Upper lobe of left lung (tissue), 6 donors: Measurements from ENCODE around the gene ARGLU1. TPM values are rescaled to one million over a fixed set of nuclear protein-coding genes. Genes with fewer than 3 reads are reported as not detected.
A peak's percentile ranks its signal among the peaks of the same experiment; 100 is the strongest.

Experiments
- ATAC-seq, 2 donors: fragments of 200-7000 bp; cut with Tn5 transposase; one replicate each; pipeline ENCODE4 v1.9.1; 2022; ENCODE audit warnings: mild to moderate bottlenecking in 2 of 2, moderate library complexity in 2 of 2; ENCODE audit not compliant: low FRiP score in 2 of 2
- DNase-seq, 2 donors: peaks; one replicate each; pipeline ENCODE4 v3.0.0-alpha.2; 2019 to 2020
- H3K27ac ChIP-seq, 4 donors: fragments of 200-600 bp; sonication (generic); one replicate each; pipeline ENCODE4 v1.5.1; 2016 to 2019
- H3K27me3 ChIP-seq, 4 donors: fragments of 200-600 bp; sonication (generic); one replicate each; pipeline ENCODE4 v1.5.1; 2017 to 2019
- H3K36me3 ChIP-seq, 4 donors: fragments of 200-600 bp; sonication (generic); one replicate each; pipeline ENCODE4 v1.5.1; 2016 to 2019
- H3K4me1 ChIP-seq, 4 donors: fragments of 200-600 bp; sonication (generic); one replicate each; pipeline ENCODE4 v1.5.1; 2018 to 2019
- H3K4me3 ChIP-seq, 4 donors: fragments of 200-600 bp; sonication (generic); one replicate each; pipeline ENCODE4 v1.5.1; 2017 to 2019; ENCODE audit warnings: mild to moderate bottlenecking in 2 of 4, moderate library complexity in 1 of 4
- H3K9me3 ChIP-seq, 4 donors: fragments of 200-600 bp; sonication (generic); one replicate each; pipeline ENCODE4 v1.5.1; 2018 to 2019
- CTCF ChIP-seq, 6 experiments: fragments of 450-650 bp in 4 of 6; fragments of 200-600 bp in 2 of 6; sonication (generic) in 2 of 6; IDR thresholded peaks; one replicate each; pipeline ENCODE4 v1.5.1; 2016 to 2019; ENCODE audit warnings: antibody characterized with exemption in 6 of 6
- EP300 ChIP-seq, 4 donors: sonication (generic); formaldehyde crosslinking; IDR thresholded peaks; one replicate each; pipeline ENCODE4 v1.5.1; 2017; ENCODE audit warnings: antibody characterized with exemption in 4 of 4, control low read depth in 2 of 4
- POLR2A ChIP-seq, 4 donors: fragments of 450-650 bp; IDR thresholded peaks; one replicate each; pipeline ENCODE4 v1.5.1; 2016 to 2017; ENCODE audit warnings: antibody characterized with exemption in 4 of 4, mild to moderate bottlenecking in 2 of 4
- POLR2AphosphoS5 ChIP-seq, 2 donors: sonication (generic); formaldehyde crosslinking; IDR thresholded peaks; one replicate each; pipeline ENCODE4 v1.5.1; 2017; ENCODE audit warnings: antibody characterized with exemption in 2 of 2
- WGBS, 2 donors: methylation state at CpG; one replicate each; pipeline ENCODE4 v1.1.5; 2017 to 2018; 5-methylcytosine and 5-hydroxymethylcytosine counted together
- total RNA-seq, 6 donors: library from RNA; depleted of rRNA in 4 of 6; stranded (reverse); fragments of >200 nt in 4 of 6; gene quantifications; one replicate each; pipeline versions ENCODE4 v1.1.0 to v1.2.1, GENCODE V29; 2016 to 2021
- donor health status: DM: no; HTN: no; CAD: no; lungs with moderate emphysema.
- donor health status: DM: no; HTN: yes; CAD: no; lungs with severe emphysema.

ARGLU1 gene
- total RNA-seq, 6 donors from 2014 or later, result 73.6 to 411 (median 121) TPM

- peak overlapping the region; percentile 8 to 73 (median 64) for H3K27ac ChIP-seq
- ATAC-seq, result no peak
- peaks cover 22 to 61% (median 38%) of the 10 kb centered on the region in 4 donors for H3K4me1 ChIP-seq
Observed at GRCh38 chr13:106525865-106526264, 42.1 kb downstream of the ARGLU1 start.

GRCh38 chr13:106524108-106524507, 43.8 kb downstream of the ARGLU1 start:
- Histone ChIP-seq H3K27me3 (no peaks in the 10 kb centered on the region), H3K27ac (peak overlapping the region in 1 of 4 donors; percentile 11), H3K36me3 (no peaks in the 10 kb centered on the region), H3K9me3 (no peaks in the 10 kb centered on the region), H3K4me3 (no peak overlapping the region), H3K4me1 (peaks cover 34 to 68% (median 42%) of the 10 kb centered on the region in 4 donors)
- TF ChIP-seq CTCF (IDR thresholded peaks at IDR 0.05), result no peak
- no peak for TF ChIP-seq POLR2A (IDR thresholded peaks at IDR 0.05)
- ATAC-seq, result no peak
- 60 to 65% methylated on average over 2 of the region's 2 CpGs for WGBS, 2 donors
- no peak for DNase-seq

More at GRCh38 chr13:106525865-106526264, 42.1 kb downstream of the ARGLU1 start:
- no peaks in the 10 kb centered on the region for H3K36me3 ChIP-seq
- no peak overlapping the region for H3K4me3 ChIP-seq
- 56 to 58% methylated on average over 1 to 3 of the region's 3 CpGs for WGBS, 2 donors
- DNase-seq, result no peak
- TF ChIP-seq POLR2AphosphoS5 (IDR thresholded peaks at IDR 0.05), result no peak
- no peak for TF ChIP-seq EP300 (IDR thresholded peaks at IDR 0.05)
- no peak for TF ChIP-seq CTCF (IDR thresholded peaks at IDR 0.05)
- H3K27me3 ChIP-seq, result no peaks in the 10 kb centered on the region
- H3K9me3 ChIP-seq, result no peaks in the 10 kb centered on the region

GRCh38 chr13:106523576-106523975, 44.4 kb downstream of the ARGLU1 start:
- Histone ChIP-seq H3K4me1 (peaks cover 34 to 68% (median 44%) of the 10 kb centered on the region in 4 donors), H3K27ac (peak overlapping the region in 3 of 4 donors; percentile 5 to 53 (median 20)), H3K27me3 (no peaks in the 10 kb centered on the region), H3K4me3 (peak overlapping the region in 1 of 4 donors; percentile 7), H3K36me3 (no peaks in the 10 kb centered on the region), H3K9me3 (no peaks in the 10 kb centered on the region)
- 43 to 55% methylated on average over 3 of the region's 3 CpGs for WGBS, 2 donors
- TF ChIP-seq POLR2A (IDR thresholded peaks at IDR 0.05) (no peak), CTCF (IDR thresholded peaks at IDR 0.05) (no peak), POLR2AphosphoS5 (IDR thresholded peaks at IDR 0.05) (no peak), EP300 (IDR thresholded peaks at IDR 0.05) (no peak)
- no peak for DNase-seq
- no peak for ATAC-seq

GRCh38 chr13:106522898-106523525, 44.9 kb downstream of the ARGLU1 start:
- 46 to 54% methylated on average over 7 of the region's 7 CpGs for WGBS, 2 donors

More at GRCh38 chr13:106522898-106523525, 44.9 kb downstream of the ARGLU1 start:
- H3K4me3 ChIP-seq, result peak overlapping the region in 1 of 4 donors; percentile 7
- no peaks in the 10 kb centered on the region for H3K9me3 ChIP-seq
- TF ChIP-seq POLR2A (IDR thresholded peaks at IDR 0.05) (no peak), EP300 (IDR thresholded peaks at IDR 0.05) (no peak), POLR2AphosphoS5 (IDR thresholded peaks at IDR 0.05) (no peak), CTCF (IDR thresholded peaks at IDR 0.05) (no peak)
- peaks cover 38 to 63% (median 46%) of the 10 kb centered on the region in 4 donors for H3K4me1 ChIP-seq
- no peaks in the 10 kb centered on the region for H3K27me3 ChIP-seq
- H3K36me3 ChIP-seq, result no peaks in the 10 kb centered on the region
- ATAC-seq (no peak), DNase-seq (no peak)
- H3K27ac ChIP-seq, result peak overlapping the region in 3 of 4 donors; percentile 5 to 53 (median 20)
